DMS153 treated with DMSO at 0.1 percent for 48 hours (cell line): ENCODE results near the gene GRPEL1.

Experiments
- DNase-seq: peaks from one replicate; lab custom pipeline; 2025; ENCODE audit not compliant: unreplicated experiment; lab: John Stamatoyannopoulos, UW

GRPEL1 gene

DNA sequence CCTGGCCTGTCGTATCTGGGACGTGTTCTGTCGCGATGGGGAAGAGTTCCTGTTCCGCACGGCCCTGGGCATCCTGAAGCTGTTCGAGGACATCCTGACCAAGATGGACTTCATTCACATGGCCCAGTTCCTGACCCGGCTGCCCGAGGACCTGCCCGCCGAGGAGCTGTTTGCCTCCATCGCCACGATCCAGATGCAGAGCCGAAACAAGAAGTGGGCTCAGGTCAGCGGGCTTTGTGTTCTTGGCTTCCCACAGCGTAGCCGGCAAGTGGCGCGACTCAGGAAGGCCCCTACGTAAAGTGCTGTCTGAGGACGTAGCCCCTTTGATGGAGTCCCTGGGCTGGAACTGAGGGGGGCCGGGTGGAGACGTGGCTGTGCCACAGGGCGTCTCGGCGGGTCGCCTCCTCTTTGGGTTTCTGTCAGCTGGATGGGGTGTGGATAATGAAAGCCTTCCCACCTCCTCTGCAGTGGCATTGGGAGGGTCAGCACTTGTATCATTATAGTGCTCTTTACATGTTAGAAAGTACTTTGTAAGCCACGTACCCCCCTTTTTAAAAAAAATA, 42.7 kb downstream of the GRPEL1 start:
- DNase-seq, result no peak

DNA sequence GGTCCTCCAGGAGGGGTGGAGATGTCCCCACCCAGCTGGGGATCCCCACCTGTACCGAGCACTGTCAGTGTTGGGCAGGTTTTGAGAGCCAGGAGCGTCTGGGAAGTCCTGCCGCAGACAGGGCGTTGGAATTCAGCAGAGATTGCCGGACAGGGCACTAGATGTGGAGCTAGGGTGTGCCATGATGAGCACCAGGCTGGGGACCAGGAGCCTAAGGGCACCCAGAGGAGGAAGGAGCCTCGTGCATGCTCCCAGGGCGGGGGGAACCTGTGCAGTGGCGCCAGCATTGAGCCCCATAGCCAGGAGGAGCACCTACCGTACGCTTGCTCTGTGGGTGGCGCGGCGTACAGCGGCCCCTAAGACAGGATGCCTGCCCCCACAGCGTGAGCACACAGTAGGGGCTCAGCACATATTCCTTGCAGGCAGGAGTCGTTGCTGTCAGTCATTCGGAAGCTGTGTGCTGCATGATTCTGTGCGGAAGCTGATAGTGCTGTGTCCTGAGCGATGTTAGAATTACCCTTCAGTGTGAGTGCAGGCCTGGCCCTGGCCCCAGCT, 43.5 kb downstream of the GRPEL1 start:
- no peak for DNase-seq

DNA sequence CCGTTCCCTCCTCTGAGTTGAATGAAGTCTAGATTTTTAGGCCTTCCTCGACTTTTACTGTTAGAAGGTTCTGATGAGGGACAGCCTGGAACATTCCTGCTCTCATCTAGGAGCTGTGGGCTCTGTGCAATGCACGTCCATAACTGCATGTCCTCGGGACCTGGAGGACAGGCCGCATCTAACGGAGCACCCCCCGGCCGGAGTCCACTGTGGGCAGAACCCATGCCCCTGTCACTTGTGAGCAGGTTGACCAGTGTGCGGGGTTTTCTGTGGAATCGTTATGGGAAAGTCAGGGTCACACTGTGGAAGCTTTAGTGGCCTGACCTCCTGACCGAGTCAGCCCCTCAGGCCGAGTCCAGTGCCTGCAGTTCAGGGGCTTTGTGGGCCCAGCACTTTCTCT, 44.0 kb downstream of the GRPEL1 start:
- DNase-seq, result no peak

DNA sequence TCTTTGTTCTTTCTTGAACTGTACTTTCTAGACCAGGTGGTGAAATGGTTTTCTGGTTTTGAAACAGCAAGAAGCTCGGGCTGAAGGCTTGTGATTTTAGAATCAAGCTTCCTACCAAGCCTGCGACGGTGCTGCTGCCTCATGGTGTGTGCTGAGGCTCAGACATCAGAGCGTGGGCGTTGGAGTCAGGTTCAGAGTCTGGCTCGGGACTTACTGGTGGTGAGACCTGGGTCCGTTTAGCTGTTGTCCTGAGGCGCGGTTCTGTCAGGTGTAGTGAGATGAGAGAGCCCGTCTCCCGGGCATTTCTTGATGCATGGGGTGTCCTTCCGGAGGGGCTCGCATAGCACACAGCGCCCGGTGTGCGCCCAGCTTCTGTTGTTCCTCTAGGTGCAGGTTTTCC, 44.4 kb downstream of the GRPEL1 start:
- DNase-seq, result no peak

DNA sequence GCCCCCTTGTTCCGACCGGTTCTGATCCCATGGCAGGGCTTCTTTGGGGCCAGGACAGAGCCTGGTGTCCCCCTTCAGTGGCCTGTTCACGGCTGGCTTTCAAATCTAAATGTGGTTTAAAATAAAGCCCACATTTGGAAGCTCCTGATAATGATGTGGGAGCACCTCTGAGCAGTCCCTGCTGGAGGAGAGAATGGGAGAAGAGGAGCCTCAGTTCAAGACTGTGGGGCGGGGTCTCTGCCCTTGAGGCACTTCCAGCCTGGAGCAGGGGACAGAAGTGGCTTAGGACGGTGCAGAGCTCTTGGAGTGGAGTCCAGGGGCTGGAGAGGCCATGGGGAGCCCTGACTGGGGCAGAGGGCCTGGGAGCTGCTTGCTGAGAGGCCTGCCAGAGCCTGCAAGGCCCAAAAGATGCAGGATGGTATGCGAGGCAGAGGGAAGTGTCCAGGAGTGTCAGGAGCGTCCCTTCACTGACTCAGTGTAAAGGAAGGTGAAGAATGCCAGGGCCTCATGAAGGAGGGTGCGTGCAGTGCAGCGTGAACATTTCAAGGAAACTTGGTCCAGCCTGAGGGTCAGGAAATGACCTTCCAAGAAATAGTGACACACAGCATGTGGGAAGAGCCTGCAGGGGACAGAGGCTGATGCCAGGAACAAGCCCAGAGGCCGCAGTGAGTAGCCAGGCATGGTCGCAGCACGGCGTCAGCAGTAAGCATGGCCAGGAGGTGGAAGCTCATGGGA, 45.8 kb downstream of the GRPEL1 start:
- no peak for DNase-seq

DNA sequence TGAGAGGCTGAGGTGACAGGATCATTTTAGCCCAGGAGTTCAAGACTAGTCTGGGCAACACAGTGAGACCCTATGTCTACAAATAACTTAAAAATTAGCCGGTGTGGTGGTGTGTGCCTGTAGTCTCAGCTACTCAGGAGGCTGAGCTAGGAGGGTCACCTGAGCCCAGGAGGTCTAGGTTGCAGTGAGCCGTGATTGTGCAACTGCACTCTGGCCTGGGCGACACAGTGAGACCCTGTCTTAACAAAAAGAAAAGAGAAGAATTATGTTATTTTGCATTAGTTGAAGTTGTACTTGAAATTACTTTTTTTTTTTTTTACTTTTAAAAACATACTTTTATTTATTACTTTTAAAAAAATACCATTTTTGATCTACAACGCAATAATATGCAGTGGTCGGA, 46.5 kb downstream of the GRPEL1 start:
- DNase-seq, result no peak

DNA sequence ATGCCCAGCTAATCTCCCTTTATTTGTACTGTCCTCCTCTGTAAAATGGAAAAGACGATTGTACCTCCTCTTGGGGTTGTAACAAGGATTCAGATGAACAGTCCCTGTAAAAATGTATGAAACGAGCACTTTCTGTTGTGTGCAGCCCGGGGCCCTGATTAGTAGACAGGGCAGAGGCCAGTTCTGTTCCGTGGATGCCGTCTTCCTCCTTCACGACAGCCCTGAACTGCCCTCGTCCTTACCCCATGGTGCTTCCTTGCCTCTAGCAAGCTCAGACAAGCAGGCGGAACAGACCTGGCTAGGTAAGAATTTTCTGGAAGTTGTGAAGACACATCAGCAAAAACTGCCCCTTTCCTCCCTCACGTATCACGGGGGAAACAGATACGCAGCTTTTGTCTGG, 47.0 kb downstream of the GRPEL1 start:
- no peak for DNase-seq

DNA sequence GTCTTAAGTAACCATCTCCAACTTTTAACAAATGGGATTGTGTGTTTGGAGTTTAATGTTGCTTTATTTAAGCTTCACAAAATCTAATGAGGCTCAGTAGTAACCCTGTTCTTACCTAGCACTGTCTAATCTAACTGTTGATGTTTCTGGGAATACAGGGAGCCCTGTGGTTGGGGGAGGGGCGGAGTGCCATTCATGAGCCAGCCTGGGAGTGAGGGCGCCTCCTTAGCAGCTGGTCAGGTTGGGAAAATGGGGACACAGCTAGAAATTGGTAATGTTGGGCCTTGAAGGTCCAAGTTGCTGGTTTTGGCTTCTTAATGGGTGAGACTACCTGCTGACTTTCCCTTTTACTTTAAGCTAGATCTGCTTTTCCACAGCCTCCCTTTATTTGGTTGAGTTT, 47.6 kb downstream of the GRPEL1 start:
- DNase-seq, result no peak

DNA sequence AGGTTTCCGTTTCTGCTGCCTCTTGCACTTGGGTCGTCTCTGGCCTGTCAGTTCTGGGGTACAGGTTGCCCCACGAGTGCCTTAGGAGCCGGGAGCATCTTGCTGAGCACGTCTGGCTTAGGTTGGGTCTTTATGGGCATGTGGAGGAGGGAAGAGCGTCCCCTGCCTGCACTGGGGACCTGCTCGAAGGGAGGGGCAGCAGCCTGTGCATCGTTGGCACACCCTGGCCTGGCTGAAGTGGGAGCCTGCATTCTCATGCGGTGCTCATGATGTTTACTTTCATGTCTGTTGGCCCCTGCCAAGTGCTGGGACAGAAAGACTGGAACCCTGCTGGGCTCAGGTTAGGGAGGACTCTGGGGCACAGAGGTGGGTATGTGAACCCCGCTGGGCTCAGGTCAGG, 48.5 kb downstream of the GRPEL1 start:
- DNase-seq, result no peak

DNA sequence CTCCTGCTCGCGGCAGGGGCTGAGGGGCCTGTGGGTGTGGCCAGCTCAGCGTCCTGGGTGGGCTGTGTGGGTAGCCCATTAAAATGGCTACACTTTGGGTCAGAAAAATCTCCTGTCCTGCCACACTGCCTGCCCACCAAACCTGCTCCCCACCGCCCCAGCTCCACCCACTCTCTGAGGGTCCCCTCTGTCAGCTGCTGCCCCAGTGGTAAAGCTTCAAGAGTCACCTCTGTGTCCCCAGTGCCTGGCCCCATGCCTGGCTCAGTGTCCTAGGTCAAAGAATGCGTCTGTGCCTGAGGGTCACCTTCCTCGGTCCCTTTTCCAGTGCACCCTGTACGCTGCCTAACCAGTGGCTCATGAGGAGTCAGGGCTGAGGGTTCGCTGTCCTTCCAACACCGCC, 49.6 kb downstream of the GRPEL1 start:
- no peak for DNase-seq

DNA sequence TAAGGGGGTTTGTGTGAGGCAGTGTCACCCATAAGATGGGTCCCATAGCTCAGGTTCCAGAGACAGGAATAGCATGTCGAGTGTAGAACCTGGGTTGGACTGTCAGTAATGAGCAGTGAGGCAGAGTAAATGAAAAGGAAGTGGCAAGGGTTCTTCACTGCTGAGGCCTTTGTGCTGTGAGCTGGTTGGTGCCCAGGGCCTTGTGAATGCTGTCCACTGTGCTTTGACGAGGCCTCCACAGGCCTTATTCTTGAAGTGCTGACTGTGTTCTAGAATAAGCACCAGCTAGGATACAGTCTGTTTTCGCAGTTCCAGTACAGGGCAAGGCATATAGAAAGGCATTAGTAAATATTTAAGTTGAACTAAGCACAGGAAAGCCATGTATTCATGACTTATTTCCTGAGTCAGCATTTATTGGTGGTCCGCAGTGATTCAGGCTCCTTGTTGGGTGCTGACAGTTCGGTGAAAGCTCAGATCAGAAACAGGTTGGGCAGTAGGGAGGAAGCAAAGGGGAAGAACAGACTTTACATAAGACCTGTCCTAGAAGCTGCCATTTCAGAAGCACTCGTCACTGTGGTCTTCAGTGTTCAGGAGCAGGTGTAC, 50.3 kb downstream of the GRPEL1 start:
- no peak for DNase-seq

DNA sequence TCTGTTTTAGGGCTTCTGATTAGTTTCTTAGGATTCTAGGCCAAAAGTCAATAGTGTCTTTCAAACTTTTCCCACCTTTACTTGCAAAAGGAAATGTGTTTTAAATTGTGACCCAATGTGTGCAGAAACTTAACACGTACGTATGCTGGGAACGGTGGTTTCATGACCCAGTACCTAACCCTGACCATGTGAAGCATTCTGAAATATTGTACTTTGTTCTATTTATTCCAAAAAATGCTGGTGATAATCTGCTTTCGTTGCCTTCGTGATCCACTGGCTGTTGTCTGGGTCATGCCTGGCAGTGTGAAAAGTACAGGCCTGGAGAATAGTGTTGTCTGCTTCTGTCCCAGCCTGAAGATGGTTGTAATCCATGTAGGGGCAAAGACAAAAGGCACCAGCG, 51.4 kb downstream of the GRPEL1 start:
- no peak for DNase-seq

DNA sequence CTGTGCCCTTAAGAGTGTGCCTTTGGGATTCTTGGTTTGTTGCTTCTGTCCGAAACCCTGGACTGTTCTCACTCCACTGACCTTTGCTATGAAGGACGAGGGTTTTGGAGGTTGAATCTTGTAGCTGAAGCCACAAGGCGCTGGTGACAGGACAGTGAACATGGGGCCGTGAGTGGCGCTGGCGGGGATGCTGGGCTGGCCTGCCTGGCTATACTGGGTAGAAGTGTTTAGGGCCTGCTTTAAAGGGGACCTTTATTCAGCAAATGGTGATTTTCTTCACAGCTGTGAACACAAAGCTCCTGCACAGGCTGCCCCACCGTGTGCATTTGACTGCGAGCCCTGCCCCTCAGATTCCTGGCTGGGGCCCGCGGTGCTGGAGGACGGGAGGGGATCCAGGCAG, 51.8 kb downstream of the GRPEL1 start:
- DNase-seq, result no peak

DNA sequence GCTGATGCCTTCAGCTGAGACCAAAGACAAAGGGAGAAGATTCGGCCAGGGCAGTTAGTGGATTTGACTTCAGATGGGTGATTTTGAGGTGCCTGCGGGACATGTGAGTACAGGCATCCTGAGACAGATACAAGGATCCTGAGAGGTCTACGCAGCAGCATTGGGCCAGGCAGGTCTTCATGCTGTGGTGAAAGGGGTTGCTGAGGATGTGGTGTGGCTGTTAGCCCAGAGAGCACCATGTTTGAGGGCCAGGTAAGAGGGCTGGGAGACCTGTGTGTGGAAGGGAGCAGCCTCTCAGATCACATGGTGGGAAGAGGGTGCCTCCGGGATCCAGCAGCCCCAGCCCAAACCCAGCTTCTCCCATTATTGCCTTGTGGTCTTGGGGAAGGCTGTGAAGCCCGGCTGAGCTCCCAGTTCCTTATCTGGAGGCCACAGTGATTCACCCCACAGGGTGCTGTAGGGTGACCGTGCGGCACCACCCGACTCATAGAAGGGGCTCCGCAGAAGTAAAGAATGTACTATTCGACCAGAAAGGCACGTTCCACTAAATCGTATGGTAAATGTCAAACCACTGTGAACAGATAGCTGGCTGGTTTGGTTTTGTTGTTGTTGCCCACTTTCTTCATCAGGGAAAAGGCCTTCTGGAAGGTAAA, 52.4 kb downstream of the GRPEL1 start:
- DNase-seq, result no peak

DNA sequence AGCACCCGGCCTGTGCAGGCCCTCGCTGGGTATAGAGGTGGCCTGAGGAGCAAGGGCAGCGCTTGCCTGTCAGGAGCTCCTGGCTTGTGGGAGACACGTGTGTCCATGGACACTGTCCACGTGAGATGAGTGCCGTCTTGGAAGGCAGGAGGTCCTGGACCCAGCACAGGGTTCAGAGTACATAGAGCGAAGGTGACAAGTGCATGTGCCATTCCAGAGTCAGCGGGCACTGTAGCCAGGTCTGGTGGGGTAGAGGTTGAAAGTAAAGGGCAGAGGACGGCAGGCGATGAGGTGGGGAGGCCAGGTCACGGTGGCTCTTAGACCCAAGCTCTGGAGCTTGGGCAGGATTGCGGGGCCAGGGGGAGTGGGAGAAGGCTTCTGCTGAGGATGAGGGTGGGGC, 53.0 kb downstream of the GRPEL1 start:
- no peak for DNase-seq

DNA sequence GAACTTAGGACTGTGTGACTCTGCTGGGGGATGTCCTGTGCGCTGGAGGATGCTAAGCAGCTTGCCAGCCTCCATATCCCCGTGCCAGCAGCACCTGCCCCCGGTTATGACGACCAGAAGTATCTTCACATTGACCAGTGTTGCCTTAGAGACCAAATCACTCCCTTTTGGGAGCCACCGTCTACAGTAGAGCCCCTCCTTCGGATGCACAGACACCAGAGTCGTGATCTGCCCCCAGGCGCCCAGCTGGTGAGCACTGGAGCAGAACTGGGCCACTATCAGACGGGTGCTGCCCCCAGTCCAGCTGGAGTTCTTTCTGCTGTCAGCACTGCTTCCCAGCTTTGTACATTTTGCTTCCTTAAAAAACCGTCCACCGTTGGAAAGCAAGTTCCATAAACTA, 54.7 kb downstream of the GRPEL1 start:
- DNase-seq, result no peak

DNA sequence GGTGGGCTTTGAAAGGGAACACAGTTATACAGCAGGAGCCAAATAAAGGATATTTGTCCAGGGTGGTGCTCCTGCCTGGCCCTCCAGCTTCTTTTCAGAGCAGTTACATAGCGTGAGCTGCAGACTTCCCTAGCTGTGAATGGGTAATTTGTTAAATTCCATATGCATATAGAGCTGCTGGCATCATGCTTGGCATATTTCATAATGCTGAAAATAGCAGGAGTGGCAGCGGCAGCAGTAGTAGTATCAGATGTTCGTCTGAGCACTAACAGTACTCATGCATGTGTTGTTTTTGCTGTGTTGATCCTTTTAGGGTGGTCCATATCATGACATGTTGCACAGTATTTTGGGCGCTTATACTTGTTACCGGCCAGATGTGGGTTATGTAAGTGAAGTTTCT, 58.3 kb downstream of the GRPEL1 start:
- DNase-seq, result no peak
